ENCODE results near the gene OGDH. TPM values are rescaled to one million over a fixed set of nuclear protein-coding genes. Genes with fewer than 3 reads are reported as not detected.

Gene OGDH
- total and polyA plus RNA-seq, 3 experiments from 2014 or later: 58.3 to 93.8 (median 92.8) TPM

DNA sequence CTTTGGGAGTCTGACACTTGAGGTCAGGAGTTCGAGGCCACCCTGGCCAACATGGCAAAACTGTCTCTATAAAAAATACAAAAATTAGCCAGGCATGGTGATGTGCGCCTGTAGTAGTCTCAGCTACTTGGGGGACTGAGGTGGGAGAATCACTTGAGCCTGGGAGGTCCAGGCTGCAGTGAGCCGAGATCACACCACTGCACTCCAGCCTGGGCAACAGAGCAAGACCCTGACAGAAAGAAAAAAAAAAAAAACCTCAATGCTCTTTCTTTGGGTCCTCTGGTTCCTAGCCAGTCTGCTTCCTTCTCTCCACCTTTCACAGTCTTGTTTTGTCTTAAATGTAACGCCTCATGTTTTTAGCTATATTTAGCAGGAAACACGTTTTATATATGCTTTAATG lies 9.4 kb downstream of the OGDH start:
- no peaks in the 10 kb centered on the region for H3K9me3 ChIP-seq (ENCODE audit: low read length)
- H3K27ac ChIP-seq (ENCODE audit: low read depth, low read length): no peak overlapping the region
- H3K27ac Mint-ChIP-seq: peak overlapping the region; percentile 29 to 94 (median 80)
- no peaks in the 10 kb centered on the region for H3K9me3 Mint-ChIP-seq
- ChIA-PET CTCF (interaction anchor here (1.0 to 1.1 kb wide), 2 partner anchors 23 to 40 kb away, joined by 3 read pairs; no protein-coding TSS in a partner anchor), POLR2A (no interaction called here)
- no peak overlapping the region for H3K4me3 ChIP-seq (ENCODE audit: low read length)
- H3K27me3 Mint-ChIP-seq: no peaks in the 10 kb centered on the region
- no peak for DNase-seq
- H3K36me3 Mint-ChIP-seq: peaks cover 3 to 37% (median 8%) of the 10 kb centered on the region in 3 donors
- H3K4me1 Mint-ChIP-seq: peaks cover 66 to 82% (median 73%) of the 10 kb centered on the region in 3 donors
- H3K27me3 ChIP-seq (ENCODE audit: insufficient read depth, low read length, poor library complexity, severe bottlenecking): no peaks in the 10 kb centered on the region
- peak overlapping the region in 5 of 7 donors; percentile 44 to 63 (median 46) for H3K4me3 Mint-ChIP-seq
- H3K36me3 ChIP-seq (ENCODE audit: insufficient read depth, low read length): no peaks in the 10 kb centered on the region
- H3K4me1 ChIP-seq (ENCODE audit: insufficient read depth, low read length): peaks cover 48% of the 10 kb centered on the region

DNA sequence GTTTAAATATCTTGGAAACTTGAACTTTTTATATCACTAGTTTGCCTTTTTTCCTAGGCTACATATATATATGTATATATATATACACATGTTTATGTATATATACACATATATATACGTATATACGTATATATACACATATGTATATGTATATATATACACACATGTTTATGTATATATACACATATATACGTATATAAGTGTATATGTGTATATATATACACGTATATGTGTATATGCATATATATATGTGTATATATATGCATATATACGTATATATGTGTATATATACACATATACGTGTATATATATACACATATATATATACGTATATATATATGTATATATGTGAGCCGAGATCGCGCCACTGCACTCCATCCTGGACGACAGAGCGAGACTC lies 10.1 kb downstream of the OGDH start:
- Mint-ChIP-seq H3K27me3 (no peaks in the 10 kb centered on the region), H3K4me3 (no peak overlapping the region), H3K27ac (peak overlapping the region in 2 of 8 donors; percentile 61 to 82), H3K36me3 (peaks cover 3 to 40% (median 11%) of the 10 kb centered on the region in 3 donors), H3K4me1 (peaks cover 72 to 87% (median 81%) of the 10 kb centered on the region in 3 donors), H3K9me3 (no peaks in the 10 kb centered on the region)
- CTCF ChIA-PET: interaction anchor here (1.1 to 1.4 kb wide), 2 partner anchors 15 to 40 kb away, joined by 3 to 9 read pairs; no protein-coding TSS in a partner anchor
- no peak for DNase-seq
- no peaks in the 10 kb centered on the region for H3K27me3 ChIP-seq (ENCODE audit: insufficient read depth, low read length, poor library complexity, severe bottlenecking)
- POLR2A ChIA-PET: interaction anchor here (1.2 kb wide), 1 partner anchor 10 kb away, joined by 5 read pairs; the partner anchor contains the start of gene OGDH
- no peaks in the 10 kb centered on the region for H3K9me3 ChIP-seq (ENCODE audit: low read length)
- no peak overlapping the region for H3K4me3 ChIP-seq (ENCODE audit: low read length)
- peaks cover 48% of the 10 kb centered on the region for H3K4me1 ChIP-seq (ENCODE audit: insufficient read depth, low read length)
- H3K27ac ChIP-seq (ENCODE audit: low read depth, low read length): no peak overlapping the region
- H3K36me3 ChIP-seq (ENCODE audit: insufficient read depth, low read length): no peaks in the 10 kb centered on the region

DNA sequence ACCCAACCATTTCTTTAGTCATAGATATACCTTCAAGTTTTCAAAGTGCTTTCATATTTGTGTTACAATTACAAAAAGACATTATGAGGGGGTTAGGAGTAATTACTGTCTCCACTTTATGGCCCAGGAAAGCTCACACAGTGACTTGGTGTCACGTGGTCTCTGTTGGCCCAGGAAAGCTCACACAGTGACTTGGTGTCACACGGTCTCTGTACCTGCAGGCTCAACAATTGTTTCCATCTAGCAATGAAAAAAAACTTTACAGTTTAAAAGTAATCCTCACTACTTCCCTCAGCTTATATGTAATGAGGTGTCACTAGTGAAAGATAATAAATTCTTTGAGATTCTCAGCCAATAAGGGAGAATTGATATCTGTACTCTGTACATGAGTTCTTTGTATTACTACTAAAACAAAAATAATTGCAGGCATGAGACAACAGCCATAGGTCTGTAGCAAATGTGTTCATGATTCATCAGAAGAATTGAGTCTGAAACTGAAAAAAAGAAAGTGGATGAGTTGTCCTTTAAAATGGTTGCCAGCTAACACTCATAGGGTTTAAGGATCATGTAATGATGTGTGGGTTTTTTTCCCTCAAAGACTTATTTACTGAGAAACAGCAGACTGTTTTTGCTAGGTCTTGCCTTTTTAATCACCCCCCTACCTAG lies 10.9 kb downstream of the OGDH start:
- Mint-ChIP-seq H3K27me3 (no peaks in the 10 kb centered on the region), H3K9me3 (no peaks in the 10 kb centered on the region), H3K4me3 (peak overlapping the region in 5 of 7 donors; percentile 1 to 54 (median 20)), H3K27ac (peak overlapping the region; percentile 8 to 86 (median 71)), H3K36me3 (peaks cover 3 to 38% (median 11%) of the 10 kb centered on the region in 3 donors), H3K4me1 (peaks cover 72 to 88% (median 81%) of the 10 kb centered on the region in 3 donors)
- CTCF ChIA-PET: interaction anchor here (1.4 kb wide), 1 partner anchor 14 kb away, joined by 9 read pairs; no protein-coding TSS in a partner anchor
- no peaks in the 10 kb centered on the region for H3K9me3 ChIP-seq (ENCODE audit: low read length)
- no peak for DNase-seq
- H3K27ac ChIP-seq (ENCODE audit: low read depth, low read length): no peak overlapping the region
- H3K36me3 ChIP-seq (ENCODE audit: insufficient read depth, low read length): no peaks in the 10 kb centered on the region
- POLR2A ChIA-PET: interaction anchor here (1.2 kb wide), 1 partner anchor 11 kb away, joined by 5 read pairs; the partner anchor contains the start of gene OGDH
- H3K4me3 ChIP-seq (ENCODE audit: low read length): no peak overlapping the region
- H3K4me1 ChIP-seq (ENCODE audit: insufficient read depth, low read length): peaks cover 53% of the 10 kb centered on the region
- no peaks in the 10 kb centered on the region for H3K27me3 ChIP-seq (ENCODE audit: insufficient read depth, low read length, poor library complexity, severe bottlenecking)

DNA sequence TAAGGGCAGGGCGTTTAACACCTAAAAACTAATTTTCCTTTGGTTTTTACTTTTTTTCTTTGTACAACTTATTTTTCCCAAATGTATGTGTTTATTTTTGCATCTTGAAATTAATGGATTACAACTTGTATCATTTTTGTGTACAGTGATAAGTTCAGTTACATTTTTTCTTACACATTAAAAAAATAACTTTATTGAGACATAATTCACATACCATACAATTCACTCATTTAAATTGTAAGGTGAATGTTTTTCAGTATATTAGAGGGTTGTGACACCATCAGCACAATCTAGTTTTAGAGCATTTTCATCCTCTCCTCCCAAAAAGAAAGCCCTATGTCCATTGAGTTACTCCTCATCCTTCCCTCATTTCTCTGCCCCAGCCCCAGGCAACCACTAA lies 11.6 kb downstream of the OGDH start:
- no peaks in the 10 kb centered on the region for H3K27me3 ChIP-seq (ENCODE audit: insufficient read depth, low read length, poor library complexity, severe bottlenecking)
- CTCF ChIA-PET: no interaction called here
- peak overlapping the region in 3 of 7 donors; percentile 3 to 54 (median 36) for H3K4me3 Mint-ChIP-seq
- H3K27ac ChIP-seq (ENCODE audit: low read depth, low read length): no peak overlapping the region
- peak overlapping the region; percentile 8 to 87 (median 78) for H3K27ac Mint-ChIP-seq
- no peaks in the 10 kb centered on the region for H3K36me3 ChIP-seq (ENCODE audit: insufficient read depth, low read length)
- H3K36me3 Mint-ChIP-seq: peaks cover 3 to 40% (median 11%) of the 10 kb centered on the region in 3 donors
- H3K4me1 ChIP-seq (ENCODE audit: insufficient read depth, low read length): peaks cover 59% of the 10 kb centered on the region
- peaks cover 75 to 89% (median 87%) of the 10 kb centered on the region in 3 donors for H3K4me1 Mint-ChIP-seq
- no peaks in the 10 kb centered on the region for H3K9me3 ChIP-seq (ENCODE audit: low read length)
- no peaks in the 10 kb centered on the region for H3K9me3 Mint-ChIP-seq
- H3K4me3 ChIP-seq (ENCODE audit: low read length): no peak overlapping the region
- POLR2A ChIA-PET: no interaction called here
- H3K27me3 Mint-ChIP-seq: no peaks in the 10 kb centered on the region
- no peak for DNase-seq

DNA sequence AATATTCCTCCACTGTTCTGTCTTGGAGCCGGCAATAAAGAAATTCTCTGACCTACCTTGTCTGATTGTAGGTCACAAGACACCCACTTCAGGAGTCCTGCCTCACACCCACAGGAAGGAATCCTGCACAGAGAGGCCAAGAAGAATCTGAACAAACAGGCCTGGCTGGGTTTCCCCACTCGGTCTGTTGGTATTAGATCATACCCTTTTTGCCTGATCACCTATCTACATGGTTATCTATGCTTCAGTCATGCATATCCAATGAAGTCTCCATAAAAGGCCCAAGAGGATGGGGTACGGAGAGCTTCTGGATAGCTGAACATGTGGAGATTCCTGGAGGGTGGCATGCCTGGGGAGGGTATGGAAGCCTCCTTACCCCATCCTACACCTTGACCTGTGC lies 12.3 kb downstream of the OGDH start:
- H3K9me3 Mint-ChIP-seq: no peaks in the 10 kb centered on the region
- POLR2A ChIA-PET: interaction anchor here (0.8 kb wide), 1 partner anchor 11 kb away, joined by 4 read pairs; no protein-coding TSS in a partner anchor
- H3K36me3 Mint-ChIP-seq: peaks cover 3 to 40% (median 13%) of the 10 kb centered on the region in 3 donors

DNA sequence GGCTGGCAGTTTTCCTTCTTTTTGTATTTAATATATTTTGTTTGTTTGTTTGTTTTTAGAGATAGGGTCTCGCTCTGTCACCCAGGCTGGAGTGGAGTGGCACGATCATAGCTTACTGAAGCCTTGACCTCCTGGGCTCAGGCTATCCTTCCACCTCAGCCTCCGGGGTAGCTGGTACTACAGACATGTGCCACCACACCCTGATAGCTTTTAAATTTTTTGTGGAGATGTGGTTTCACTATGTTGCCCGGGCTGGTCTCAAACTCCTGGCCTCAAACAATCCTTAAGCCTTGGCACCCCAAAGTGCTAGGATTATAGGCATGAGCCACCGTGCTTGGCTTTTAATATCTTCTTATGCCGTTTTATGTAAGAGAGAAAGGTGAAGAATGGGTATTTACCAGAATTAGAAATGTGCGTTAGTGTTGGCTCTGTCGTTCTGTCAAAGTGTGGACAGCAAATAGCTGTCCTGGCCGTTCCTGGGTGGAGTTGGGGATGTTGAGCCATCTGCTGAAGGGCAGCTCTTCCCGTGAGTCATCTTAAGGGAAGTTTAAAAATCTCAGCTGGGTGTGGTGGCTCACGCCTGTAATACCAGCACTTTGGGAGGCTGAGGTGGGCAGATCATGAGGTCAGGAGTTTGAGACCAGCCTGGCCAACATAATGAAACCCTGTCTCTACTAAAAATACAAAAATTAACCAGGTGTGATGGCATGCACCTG lies 14.8 kb downstream of the OGDH start:
- Histone ChIP-seq H3K9me3 (ENCODE audit: low read length) (no peaks in the 10 kb centered on the region), H3K4me3 (ENCODE audit: low read length) (no peak overlapping the region), H3K27me3 (ENCODE audit: insufficient read depth, low read length, poor library complexity, severe bottlenecking) (no peaks in the 10 kb centered on the region), H3K36me3 (ENCODE audit: insufficient read depth, low read length) (peaks cover 16% of the 10 kb centered on the region), H3K4me1 (ENCODE audit: insufficient read depth, low read length) (peaks cover 66% of the 10 kb centered on the region), H3K27ac (ENCODE audit: low read depth, low read length) (no peak overlapping the region)
- Mint-ChIP-seq H3K9me3 (no peaks in the 10 kb centered on the region), H3K27ac (peak overlapping the region; percentile 49 to 93 (median 83)), H3K27me3 (no peaks in the 10 kb centered on the region), H3K4me1 (peaks cover 89 to 96% (median 95%) of the 10 kb centered on the region in 3 donors), H3K36me3 (peaks cover 3 to 50% (median 14%) of the 10 kb centered on the region in 3 donors), H3K4me3 (peak overlapping the region in 3 of 7 donors; percentile 6 to 82 (median 24))
- ChIA-PET CTCF (interaction anchor here (1.0 to 1.3 kb wide), 5 partner anchors 9 to 19 kb away, joined by 3 to 4 read pairs (median 3); partner anchors contain the start of gene OGDH), POLR2A (interaction anchor here (0.6 to 2.2 kb wide), 4 partner anchors 11 to 19 kb away, joined by 3 to 6 read pairs (median 4); no protein-coding TSS in a partner anchor)
- no peak for DNase-seq

More for the DNA sequence above, 12.3 kb downstream of the OGDH start:
- no peak for DNase-seq
- Histone ChIP-seq H3K36me3 (ENCODE audit: insufficient read depth, low read length) (no peaks in the 10 kb centered on the region), H3K27me3 (ENCODE audit: insufficient read depth, low read length, poor library complexity, severe bottlenecking) (no peaks in the 10 kb centered on the region), H3K9me3 (ENCODE audit: low read length) (no peaks in the 10 kb centered on the region), H3K4me3 (ENCODE audit: low read length) (no peak overlapping the region), H3K4me1 (ENCODE audit: insufficient read depth, low read length) (peaks cover 66% of the 10 kb centered on the region), H3K27ac (ENCODE audit: low read depth, low read length) (peak overlapping the region; percentile 13)
- H3K27ac Mint-ChIP-seq: peak overlapping the region; percentile 8 to 87 (median 78)
- CTCF ChIA-PET: interaction anchor here (0.6 kb wide), 1 partner anchor 159 kb away, joined by 3 read pairs; no protein-coding TSS in a partner anchor
- peak overlapping the region; percentile 2 to 64 (median 41) for H3K4me3 Mint-ChIP-seq
- no peaks in the 10 kb centered on the region for H3K27me3 Mint-ChIP-seq
- H3K4me1 Mint-ChIP-seq: peaks cover 82 to 94% (median 93%) of the 10 kb centered on the region in 3 donors

DNA sequence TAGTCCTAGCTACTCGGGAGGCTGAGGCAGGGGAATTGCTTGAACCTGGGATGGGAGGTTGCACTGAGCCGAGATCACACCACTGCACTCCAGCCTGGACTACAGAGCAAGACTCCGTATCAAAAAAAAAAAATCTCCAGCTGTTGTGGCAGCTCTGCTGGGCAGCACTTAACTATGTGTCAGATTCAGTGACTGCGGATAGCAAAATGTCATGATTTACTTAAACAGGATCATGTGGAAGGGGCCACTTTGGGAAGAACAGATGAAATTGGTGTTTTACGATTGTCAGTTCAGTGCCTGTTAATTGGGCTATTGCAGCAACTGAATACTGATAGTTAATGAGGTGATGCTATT lies 15.3 kb downstream of the OGDH start:
- peaks cover 3 to 56% (median 14%) of the 10 kb centered on the region in 3 donors for H3K36me3 Mint-ChIP-seq
- H3K36me3 ChIP-seq (ENCODE audit: insufficient read depth, low read length): peaks cover 19% of the 10 kb centered on the region
- peaks cover 70% of the 10 kb centered on the region for H3K4me1 ChIP-seq (ENCODE audit: insufficient read depth, low read length)
- H3K4me3 Mint-ChIP-seq: peak overlapping the region in 3 of 7 donors; percentile 33 to 82 (median 50)
- H3K4me3 ChIP-seq (ENCODE audit: low read length): no peak overlapping the region
- peaks cover 94 to 100% (median 99%) of the 10 kb centered on the region in 3 donors for H3K4me1 Mint-ChIP-seq
- H3K27ac Mint-ChIP-seq: peak overlapping the region; percentile 62 to 93 (median 86)
- DNase-seq: no peak
- ChIA-PET CTCF (interaction anchor here (1.0 to 1.3 kb wide), 3 partner anchors 9 to 15 kb away, joined by 3 read pairs; partner anchors contain the start of gene OGDH), POLR2A (interaction anchor here (0.8 to 2.2 kb wide), 2 partner anchors 13 to 14 kb away, joined by 4 to 6 read pairs; no protein-coding TSS in a partner anchor)
- no peaks in the 10 kb centered on the region for H3K9me3 ChIP-seq (ENCODE audit: low read length)
- H3K27me3 Mint-ChIP-seq: no peaks in the 10 kb centered on the region
- H3K9me3 Mint-ChIP-seq: no peaks in the 10 kb centered on the region
- H3K27me3 ChIP-seq (ENCODE audit: insufficient read depth, low read length, poor library complexity, severe bottlenecking): no peaks in the 10 kb centered on the region
- no peak overlapping the region for H3K27ac ChIP-seq (ENCODE audit: low read depth, low read length)
